Measurements from ENCODE around the gene NR4A1. TPM values are rescaled to one million over a fixed set of nuclear protein-coding genes. Genes with fewer than 3 reads are reported as not detected.

The NR4A1 gene
- total RNA-seq, 1 donor from 2014 or later: 2.3 TPM

DNA sequence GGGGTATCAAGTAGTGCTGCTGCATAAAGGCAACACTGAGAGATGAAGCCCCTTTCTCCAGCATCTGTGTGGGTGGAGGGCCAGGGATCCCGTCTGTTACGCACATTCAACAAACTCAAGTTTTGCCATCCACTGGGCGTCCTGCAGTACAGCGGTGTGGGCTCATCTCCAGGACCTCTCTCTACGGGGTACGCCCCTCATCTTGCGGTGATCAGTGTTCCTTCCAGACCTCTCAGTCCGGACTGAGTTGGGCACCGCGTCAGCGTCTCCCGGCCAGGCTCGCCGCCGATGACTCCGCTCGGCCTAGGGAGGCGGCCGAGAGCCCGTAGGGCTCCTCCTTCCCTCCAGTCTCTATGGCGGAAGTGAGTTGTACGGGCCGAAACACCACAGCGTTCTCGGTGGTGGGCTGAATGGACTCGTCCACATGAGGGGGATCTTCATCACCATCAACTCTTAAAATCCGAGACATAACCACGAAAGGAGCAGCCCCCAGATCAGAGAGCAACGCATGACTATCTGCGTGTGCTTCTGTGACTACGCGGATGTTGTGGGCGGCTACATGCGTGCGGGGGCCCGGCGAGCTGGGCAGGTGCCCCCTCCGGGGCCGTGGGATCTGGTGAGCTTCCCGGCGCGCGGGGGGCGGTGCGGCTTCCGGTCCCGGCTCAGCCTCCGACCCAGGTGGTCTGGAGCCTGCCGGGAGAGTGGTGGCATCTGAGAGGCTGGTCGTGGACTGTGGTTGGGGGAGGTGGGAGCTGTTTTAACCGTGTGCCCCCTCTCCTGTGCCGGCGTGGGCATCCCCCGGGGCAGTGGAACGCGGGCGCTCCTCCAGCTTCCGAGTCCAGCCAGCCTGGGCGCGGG is 18.3 kb downstream of the NR4A1 start, which contains the start of gene ATG101:
Gene ATG101 (plus strand): TSS at position 652 of the 858 bp plus-strand sequence. CDS start 3,673 bp downstream, outside the sequence.
- H3K4me2 ChIP-seq (ENCODE audit: low read length): peak within 1 kb of the TSS; percentile 93
- FAIRE-seq (peak; percentile 64), DNase-seq (ENCODE audit: low read depth) (peak; percentile 95)
- H4K20me1 ChIP-seq (ENCODE audit: insufficient read depth, low read length): peaks cover 44% of the 10 kb centered on the region
- TF ChIP-seq, protein P1, sequence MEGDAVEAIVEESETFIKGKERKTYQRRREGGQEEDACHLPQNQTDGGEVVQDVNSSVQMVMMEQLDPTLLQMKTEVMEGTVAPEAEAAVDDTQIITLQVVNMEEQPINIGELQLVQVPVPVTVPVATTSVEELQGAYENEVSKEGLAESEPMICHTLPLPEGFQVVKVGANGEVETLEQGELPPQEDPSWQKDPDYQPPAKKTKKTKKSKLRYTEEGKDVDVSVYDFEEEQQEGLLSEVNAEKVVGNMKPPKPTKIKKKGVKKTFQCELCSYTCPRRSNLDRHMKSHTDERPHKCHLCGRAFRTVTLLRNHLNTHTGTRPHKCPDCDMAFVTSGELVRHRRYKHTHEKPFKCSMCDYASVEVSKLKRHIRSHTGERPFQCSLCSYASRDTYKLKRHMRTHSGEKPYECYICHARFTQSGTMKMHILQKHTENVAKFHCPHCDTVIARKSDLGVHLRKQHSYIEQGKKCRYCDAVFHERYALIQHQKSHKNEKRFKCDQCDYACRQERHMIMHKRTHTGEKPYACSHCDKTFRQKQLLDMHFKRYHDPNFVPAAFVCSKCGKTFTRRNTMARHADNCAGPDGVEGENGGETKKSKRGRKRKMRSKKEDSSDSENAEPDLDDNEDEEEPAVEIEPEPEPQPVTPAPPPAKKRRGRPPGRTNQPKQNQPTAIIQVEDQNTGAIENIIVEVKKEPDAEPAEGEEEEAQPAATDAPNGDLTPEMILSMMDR (IDR thresholded peaks at IDR 0.05; ENCODE audit: insufficient read depth, low read depth, low read length): peak; percentile 71
- TF ChIP-seq EZH2 (IDR thresholded peaks at IDR 0.05; ENCODE audit: insufficient read depth, low read length): no peak
- H3K4me1 ChIP-seq (ENCODE audit: insufficient read depth, low read length): peaks cover 16% of the 10 kb centered on the region
- H3K4me3 ChIP-seq (ENCODE audit: insufficient read depth, low read depth, low read length): peak within 1 kb of the TSS; percentile 87
- peak within 1 kb of the TSS; percentile 94 for H3K4me3 Mint-ChIP-seq (ENCODE audit: unreplicated experiment)
- no peaks in the 10 kb centered on the region for H3K9me3 ChIP-seq (ENCODE audit: insufficient read depth, low read depth, low read length)
- no peaks in the 10 kb centered on the region for H3K27me3 ChIP-seq (ENCODE audit: insufficient read depth, low read length)
- H3K4me1 Mint-ChIP-seq (ENCODE audit: low read depth, unreplicated experiment): peaks cover 25% of the 10 kb centered on the region
- no peaks in the 10 kb centered on the region for H3K9me3 Mint-ChIP-seq (ENCODE audit: unreplicated experiment)
- H2AFZ ChIP-seq (ENCODE audit: low read depth, low read length): peak within 1 kb of the TSS; percentile 95
- peaks cover 48% of the 10 kb centered on the region for H3K79me2 ChIP-seq (ENCODE audit: insufficient read depth, low read length)
- peak within 1 kb of the TSS; percentile 96 for H3K9ac ChIP-seq (ENCODE audit: low read length)
- H3K27me3 Mint-ChIP-seq (ENCODE audit: low read depth, unreplicated experiment): peaks cover 15% of the 10 kb centered on the region
- peaks cover 8% of the 10 kb centered on the region for H3K36me3 ChIP-seq (ENCODE audit: insufficient read depth, low read length)
- peak within 1 kb of the TSS; percentile 97 for H3K27ac Mint-ChIP-seq (ENCODE audit: unreplicated experiment)
- peaks cover 17% of the 10 kb centered on the region for H3K36me3 Mint-ChIP-seq (ENCODE audit: low read depth, unreplicated experiment)
- H3K27ac ChIP-seq (ENCODE audit: low read depth, low read length): peak within 1 kb of the TSS; percentile 99

- peak overlapping the region; percentile 93 for H3K4me2 ChIP-seq (ENCODE audit: low read length)
- FAIRE-seq: no peak
Observed at GRCh38 chr12:52070185-52070925, 19.1 kb downstream of the NR4A1 start.

More at GRCh38 chr12:52070185-52070925, 19.1 kb downstream of the NR4A1 start:
- no peaks in the 10 kb centered on the region for H3K9me3 Mint-ChIP-seq (ENCODE audit: unreplicated experiment)
- Histone ChIP-seq H3K27me3 (ENCODE audit: insufficient read depth, low read length) (no peaks in the 10 kb centered on the region), H3K9ac (ENCODE audit: low read length) (peak overlapping the region; percentile 96), H2AFZ (ENCODE audit: low read depth, low read length) (peak overlapping the region; percentile 95), H3K9me3 (ENCODE audit: insufficient read depth, low read depth, low read length) (no peaks in the 10 kb centered on the region), H4K20me1 (ENCODE audit: insufficient read depth, low read length) (peaks cover 52% of the 10 kb centered on the region), H3K79me2 (ENCODE audit: insufficient read depth, low read length) (peaks cover 56% of the 10 kb centered on the region), H3K4me1 (ENCODE audit: insufficient read depth, low read length) (peaks cover 19% of the 10 kb centered on the region), H3K36me3 (ENCODE audit: insufficient read depth, low read length) (peaks cover 15% of the 10 kb centered on the region), H3K27ac (ENCODE audit: low read depth, low read length) (peak overlapping the region; percentile 99), H3K4me3 (ENCODE audit: insufficient read depth, low read depth, low read length) (peak overlapping the region; percentile 87)
- H3K27me3 Mint-ChIP-seq (ENCODE audit: low read depth, unreplicated experiment): peaks cover 14% of the 10 kb centered on the region
- TF ChIP-seq EZH2 (IDR thresholded peaks at IDR 0.05; ENCODE audit: insufficient read depth, low read length): no peak
- TF ChIP-seq, protein P1 (IDR thresholded peaks at IDR 0.05; ENCODE audit: insufficient read depth, low read depth, low read length): no peak
- H3K27ac Mint-ChIP-seq (ENCODE audit: unreplicated experiment): peak overlapping the region; percentile 90
- peaks cover 17% of the 10 kb centered on the region for H3K36me3 Mint-ChIP-seq (ENCODE audit: low read depth, unreplicated experiment)
- H3K4me1 Mint-ChIP-seq (ENCODE audit: low read depth, unreplicated experiment): peaks cover 25% of the 10 kb centered on the region
- DNase-seq (ENCODE audit: low read depth): peak; percentile 32
- H3K4me3 Mint-ChIP-seq (ENCODE audit: unreplicated experiment): peak overlapping the region; percentile 94

Measured in astrocyte (in vitro differentiated cells and primary cell).